ENCODE data around the gene PLD5.
"Not testable (repeated sequence)": the region's sequence is repeated elsewhere in the genome, so short reads cannot be mapped to it uniquely, and the experiment has no call there.

The PLD5 gene

DNA sequence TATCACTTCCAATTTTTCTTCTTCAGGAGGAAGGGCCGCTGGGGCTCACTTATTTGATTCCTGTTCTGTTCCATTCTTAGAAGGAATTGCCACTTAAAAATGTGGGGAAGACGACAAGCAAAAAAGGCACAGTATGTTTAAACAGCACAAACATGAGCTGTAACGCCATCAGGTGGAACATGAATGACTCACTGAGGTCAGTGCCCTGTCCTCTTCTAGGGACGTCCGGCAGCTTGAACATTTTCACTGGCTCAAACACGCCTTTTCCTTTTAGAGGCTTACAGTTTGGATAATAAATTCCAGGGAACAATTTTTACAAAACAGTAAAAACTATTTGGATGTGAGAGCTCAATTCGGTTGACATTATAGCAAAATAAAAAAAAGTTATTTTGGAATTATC, 260.1 kb downstream of the PLD5 start:
- DNase-seq, result not testable (repeated sequence)

- DNase-seq, result no peak
These were observed 279.2 kb downstream of the PLD5 start for GRCh38 chr1:242245255-242245654.

GRCh38 chr1:242243472-242243871, 281.0 kb downstream of the PLD5 start:
- no peak for DNase-seq

DNA sequence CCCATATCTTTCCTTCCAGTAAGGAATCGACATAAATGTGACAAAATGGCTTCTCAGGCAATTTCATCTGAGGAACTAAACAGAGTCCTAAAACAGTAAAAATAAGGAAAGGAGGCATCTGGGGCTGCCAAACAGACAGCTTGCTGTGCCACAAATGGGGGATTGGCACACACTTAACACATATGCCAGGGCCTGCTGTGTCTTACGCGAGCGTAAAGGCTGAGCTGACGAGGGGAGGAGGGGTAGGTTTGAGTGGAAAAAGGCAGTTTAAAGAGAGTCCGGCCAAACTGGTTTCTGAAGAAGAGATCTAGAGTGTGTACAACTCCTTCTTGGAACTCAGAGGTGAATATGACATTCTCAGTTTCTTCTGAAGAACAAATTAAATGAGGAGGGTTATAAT, 281.5 kb downstream of the PLD5 start:
- no peak for DNase-seq

DNA sequence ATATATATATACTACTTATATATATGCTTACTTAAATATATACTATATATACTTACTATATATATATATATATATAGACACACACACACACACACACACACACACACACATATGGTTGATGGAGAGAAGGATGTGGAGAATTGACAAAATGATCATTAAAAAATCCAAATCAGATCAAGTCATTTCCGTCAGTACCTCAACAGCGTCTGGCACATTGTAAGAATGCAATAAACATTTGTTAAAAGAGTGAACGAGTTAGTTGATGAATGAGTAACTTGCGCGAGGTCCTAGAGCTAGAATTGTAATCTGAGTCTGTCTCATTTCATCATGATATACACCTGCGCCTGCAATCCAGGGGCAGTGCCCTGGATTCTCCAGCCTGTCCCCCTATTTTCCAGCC, 282.6 kb downstream of the PLD5 start:
- no peak for DNase-seq

GRCh38 chr1:242240691-242241090, 283.8 kb downstream of the PLD5 start:
- no peak for DNase-seq

GRCh38 chr1:242240077-242240476, 284.4 kb downstream of the PLD5 start:
- no peak for DNase-seq

- no peak for DNase-seq
These were observed 285.1 kb downstream of the PLD5 start for GRCh38 chr1:242239398-242239797.

DNA sequence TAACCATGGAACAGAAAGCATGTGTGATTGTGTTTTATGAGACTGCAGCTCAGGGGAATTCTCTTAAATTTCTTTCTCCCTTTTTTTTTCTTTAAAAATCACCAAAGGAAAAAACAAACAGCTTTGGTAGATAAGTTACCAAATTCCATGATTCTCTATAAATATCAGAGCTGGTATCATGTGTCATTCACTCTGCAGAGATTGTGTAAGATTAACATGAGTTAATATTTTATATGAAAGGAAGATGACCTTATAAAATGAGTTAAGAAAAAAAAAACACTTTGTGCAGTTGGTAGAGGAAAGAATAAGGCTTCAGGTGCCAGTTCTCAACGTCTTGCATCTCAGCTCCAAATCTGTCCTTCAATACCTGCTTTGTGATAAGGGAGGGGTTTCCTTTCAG, 287.4 kb downstream of the PLD5 start:
- no peak for DNase-seq

DNA sequence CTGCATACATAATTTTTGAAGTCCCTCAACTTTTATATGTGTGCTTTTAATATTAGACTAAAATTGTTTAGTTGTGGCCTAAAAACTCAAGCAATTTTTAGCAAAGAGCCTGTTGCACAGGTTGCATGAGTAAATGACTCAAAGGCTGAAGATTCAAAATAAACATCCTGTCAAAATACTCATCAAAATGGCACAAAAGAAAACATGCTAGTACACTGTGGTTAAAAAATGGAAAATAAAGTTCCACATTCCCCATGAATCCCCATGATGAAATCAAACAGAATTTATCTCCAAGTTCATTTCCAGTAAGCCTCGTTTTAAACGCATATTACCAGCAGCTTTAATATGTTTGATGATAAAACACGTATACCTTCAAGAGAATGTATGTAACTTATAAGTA, 295.5 kb downstream of the PLD5 start:
- DNase-seq, result no peak

DNA sequence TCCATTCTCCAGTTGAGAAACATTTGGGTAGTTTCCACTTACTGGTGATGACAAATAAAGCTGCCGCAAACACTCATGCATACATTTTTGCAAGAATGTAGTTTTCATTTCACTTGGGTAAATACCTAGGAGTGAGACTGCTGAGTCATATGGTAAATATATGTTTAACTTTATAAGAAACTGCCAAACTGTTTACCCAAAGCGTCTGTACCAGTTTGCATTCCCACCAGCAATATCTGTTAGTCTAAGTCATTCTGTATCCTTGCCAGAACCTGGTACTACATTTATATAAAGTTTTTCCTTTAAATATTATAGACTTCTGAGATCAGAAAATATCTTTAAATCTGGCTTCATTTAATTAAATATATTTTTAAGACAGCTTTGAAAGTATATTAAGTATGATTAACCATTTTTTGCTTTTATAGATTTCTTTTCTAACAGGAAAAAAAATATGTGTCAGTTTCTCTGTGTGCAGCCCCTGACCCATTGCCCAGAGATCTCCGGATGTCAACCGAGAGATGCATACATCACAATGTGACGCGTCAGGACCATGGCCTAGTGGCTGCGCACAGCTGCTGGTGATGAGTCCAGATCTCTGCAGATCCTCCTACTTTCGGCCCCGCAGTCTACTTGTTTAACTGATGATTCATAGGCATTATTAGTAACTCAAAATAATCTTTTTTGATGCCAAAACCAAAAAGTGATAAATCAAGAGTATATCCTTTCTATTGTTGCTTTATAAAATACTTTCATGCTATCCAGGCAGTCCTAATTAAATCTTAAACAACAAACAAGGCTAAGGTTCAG, 298.5 kb downstream of the PLD5 start:
- no peak for DNase-seq

- not testable (repeated sequence) for DNase-seq
These were observed 299.4 kb downstream of the PLD5 start for GRCh38 chr1:242224878-242225766.

- DNase-seq, result no peak
These were observed 300.0 kb downstream of the PLD5 start for GRCh38 chr1:242224461-242224860.

GRCh38 chr1:242219905-242220304, 304.6 kb downstream of the PLD5 start:
- no peak for DNase-seq

DNA sequence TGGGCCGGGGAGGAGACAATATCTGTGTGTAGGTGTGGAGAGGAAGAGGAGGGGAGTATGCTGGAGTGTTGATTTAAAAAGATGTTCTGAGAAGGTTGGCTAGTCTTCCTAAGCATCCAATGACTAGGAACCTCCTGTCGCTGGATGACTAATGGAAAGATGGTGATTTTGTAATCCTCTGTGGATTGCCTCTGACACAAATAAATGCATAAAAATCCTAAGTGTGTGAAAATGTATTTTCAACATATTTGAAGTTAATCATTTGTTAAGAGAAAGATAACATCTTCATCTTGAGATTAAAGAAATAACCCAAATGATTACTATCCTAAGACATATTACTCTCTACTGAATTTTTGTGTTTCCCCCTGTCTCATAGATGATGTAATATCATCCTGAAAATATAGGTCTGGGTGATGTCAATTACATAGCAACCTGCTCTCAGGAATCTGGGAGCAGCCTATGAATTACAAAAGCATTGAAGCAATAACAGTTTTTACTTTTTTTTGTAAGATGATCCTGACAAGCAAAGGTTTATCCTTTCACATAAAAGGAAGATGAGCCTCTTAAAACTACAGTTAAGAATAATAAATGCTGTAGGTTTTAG, 305.1 kb downstream of the PLD5 start:
- no peak for DNase-seq

DNA sequence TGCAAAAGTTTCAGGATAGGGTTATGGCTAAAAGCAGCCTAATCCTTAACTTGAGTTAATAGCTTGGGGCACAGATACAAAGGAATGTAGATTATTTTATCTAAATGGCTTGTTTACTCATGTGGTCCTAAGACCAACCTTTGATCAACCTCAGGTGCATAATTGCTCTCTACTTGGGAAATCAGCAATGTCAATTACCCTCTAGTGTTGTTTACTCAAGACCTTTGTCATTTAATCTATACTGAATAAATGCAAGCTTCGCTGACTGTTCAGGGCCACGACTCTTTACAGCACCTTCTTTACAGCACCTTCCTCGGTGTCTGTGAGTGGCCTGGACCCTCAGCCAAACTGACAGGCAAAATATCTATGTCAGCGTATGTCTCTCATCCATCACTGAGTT, 308.1 kb downstream of the PLD5 start:
- no peak for DNase-seq

GRCh38 chr1:242214455-242214854, 310.0 kb downstream of the PLD5 start:
- not testable (repeated sequence) for DNase-seq

- not testable (repeated sequence) for DNase-seq
These were observed 311.5 kb downstream of the PLD5 start for GRCh38 chr1:242212961-242213360.

GRCh38 chr1:242212401-242212800, 312.1 kb downstream of the PLD5 start:
- DNase-seq, result no peak

- DNase-seq, result no peak
These were observed 313.1 kb downstream of the PLD5 start for GRCh38 chr1:242211254-242212022.

- not testable (repeated sequence) for DNase-seq
These were observed 314.2 kb downstream of the PLD5 start for GRCh38 chr1:242210316-242210715.

DNA sequence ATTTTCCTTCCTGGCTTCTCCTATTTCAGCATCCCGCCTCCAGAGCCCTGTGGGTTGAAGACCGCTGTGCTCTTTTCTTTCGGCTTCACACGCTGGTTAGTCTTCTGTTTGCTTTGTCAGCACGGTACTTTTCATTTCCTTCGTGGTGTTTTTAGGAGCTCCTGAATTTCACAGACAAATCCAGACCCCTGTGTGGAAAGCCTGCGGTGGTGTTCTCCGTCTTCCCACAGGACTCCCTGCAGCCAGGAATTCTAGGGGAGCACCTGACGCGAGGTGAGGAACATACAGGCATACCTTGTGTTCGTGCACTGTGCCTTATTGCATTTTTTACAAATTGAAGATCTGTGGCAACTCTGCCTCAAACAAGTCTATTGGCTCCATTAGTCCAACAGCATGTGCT, 315.4 kb downstream of the PLD5 start:
- DNase-seq, result no peak

GRCh38 chr1:242208021-242208420, 316.5 kb downstream of the PLD5 start:
- no peak for DNase-seq
